HCT116 (cell line): ENCODE data around the gene RNF39. TPM values are rescaled to one million over a fixed set of nuclear protein-coding genes. Genes with fewer than 3 reads are reported as not detected.

Experiments used
- ATAC-seq: fragments of 200-7000 bp; cut with Tn5 transposase; 2 replicates; pipeline ENCODE4 v1.9.1; 2020; ENCODE audit warnings: mild to moderate bottlenecking, moderate library complexity
- BruUV-seq: library from RNA; stranded (reverse); fragments of 400-500 nt; replicated peaks from 2 replicates; lab custom pipeline; 2021; lab: Mats Ljungman, UMichigan
- CTCF ChIA-PET: fragments of 300-600 bp; sonication (Branson Sonifier 250); formaldehyde crosslinking; loops from one replicate; lab custom pipeline; 2021; ENCODE audit warnings: antibody characterized with exemption; lab: Charles Lee
- POLR2A ChIA-PET: fragments of 300-600, 350-600 bp; sonication (Branson Sonifier 250); formaldehyde crosslinking; loops from one replicate; lab custom pipeline; 2021; ENCODE audit warnings: antibody characterized with exemption; lab: Charles Lee
- RAD21 ChIA-PET, 2 experiments: fragments of 300-600 bp; sonication (Branson Sonifier 250); formaldehyde crosslinking; loops; one replicate each; lab custom pipeline; 2023; ENCODE audit warnings: low total read pairs in 2 of 2; ENCODE audit not compliant: uncharacterized antibody in 2 of 2, unreplicated experiment in 2 of 2, low non-redundant PET in 1 of 2; lab: Charles Lee
- DNase-seq: peaks from one replicate; pipeline ENCODE4 v3.0.0-alpha.2; 2010; ENCODE audit warnings: low read depth, low spot score
- H2AFZ ChIP-seq: fragments of 200-600 bp; shearing (Covaris generic), sonication (generic); 2 replicates; pipeline ENCODE4 v1.6.1; 2017; ENCODE audit warnings: low read depth, mixed run types, mixed read lengths, antibody characterized with exemption, low read length; ENCODE audit not compliant: poor library complexity, severe bottlenecking
- H3K27ac ChIP-seq: 2 replicates; pipeline ENCODE4 v1.5.1; 2012; ENCODE audit warnings: low read depth, low read length
- H3K27me3 ChIP-seq: fragments of 200-600 bp; sonication (generic); 2 replicates; pipeline ENCODE4 v1.6.1; 2016; ENCODE audit warnings: mixed run types, low read length, mixed read lengths; ENCODE audit not compliant: insufficient read depth
- H3K36me3 ChIP-seq, 2 experiments: fragments of 200-500 bp in 1 of 2; fragments of 200-600 bp in 1 of 2; sonication (Bioruptor generic) in 1 of 2; sonication (generic) in 1 of 2; 2 replicates each; pipeline versions ENCODE4 v1.5.1 to v1.6.1; 2014 to 2016; ENCODE audit warnings: low read length in 2 of 2, inconsistent platforms in 1 of 2, mixed read lengths in 1 of 2, mixed run types in 1 of 2; ENCODE audit not compliant: insufficient read depth in 2 of 2, control insufficient read depth in 1 of 2
- H3K4me1 ChIP-seq, 2 experiments: fragments of 200-600 bp in 1 of 2; sonication (generic) in 1 of 2; 2 replicates each; pipeline versions ENCODE4 v1.5.1 to v1.6.1; 2012 to 2017; ENCODE audit warnings: low read length in 2 of 2, inconsistent platforms in 1 of 2, mild to moderate bottlenecking in 1 of 2, mixed read lengths in 1 of 2, mixed run types in 1 of 2, moderate library complexity in 1 of 2; ENCODE audit not compliant: insufficient read depth in 2 of 2, control insufficient read depth in 1 of 2
- H3K4me2 ChIP-seq: fragments of 200-600 bp; sonication (generic); 2 replicates; pipeline ENCODE4 v1.6.1; 2017; ENCODE audit warnings: mixed run types, low read length, mixed read lengths
- H3K4me3 ChIP-seq, 2 experiments: fragments of 200-600 bp in 1 of 2; sonication (generic) in 1 of 2; replicated peaks in 1 of 2; 2 replicates each; pipeline ENCODE4 v1.5.1; 2011 to 2016; ENCODE audit warnings: low read length in 2 of 2, control low read depth in 1 of 2, low read depth in 1 of 2, mild to moderate bottlenecking in 1 of 2, mixed read lengths in 1 of 2, mixed run types in 1 of 2
- H3K79me2 ChIP-seq: fragments of 200-600 bp; sonication (generic); 2 replicates; pipeline ENCODE4 v1.6.1; 2017; ENCODE audit warnings: mild to moderate bottlenecking, mixed run types, low read length, moderate library complexity, mixed read lengths; ENCODE audit not compliant: insufficient read depth
- H3K9ac ChIP-seq: fragments of 200-600 bp; sonication (generic); 2 replicates; pipeline ENCODE4 v1.6.1; 2016; ENCODE audit warnings: low read length, mixed read lengths
- H3K9me2 ChIP-seq: fragments of 200-600 bp; sonication (generic), shearing (Covaris generic); 2 replicates; pipeline ENCODE4 v1.6.1; 2017; ENCODE audit warnings: mixed run types, mild to moderate bottlenecking, moderate library complexity; ENCODE audit not compliant: insufficient read depth
- H3K9me3 ChIP-seq, 2 experiments: fragments of 200-500 bp in 1 of 2; fragments of 200-600 bp in 1 of 2; sonication (Bioruptor generic) in 1 of 2; sonication (generic) in 1 of 2; 2 replicates each; pipeline ENCODE4 v1.6.1; 2014 to 2017; ENCODE audit warnings: low read length in 2 of 2, mixed read lengths in 2 of 2, inconsistent platforms in 1 of 2, low read depth in 1 of 2, mild to moderate bottlenecking in 1 of 2, mixed run types in 1 of 2, moderate library complexity in 1 of 2; ENCODE audit not compliant: control insufficient read depth in 1 of 2, insufficient read depth in 1 of 2
- H4K20me1 ChIP-seq: fragments of 200-600 bp; sonication (generic), shearing (Covaris generic); 2 replicates; pipeline ENCODE4 v1.6.1; 2017; ENCODE audit warnings: mixed run types, mild to moderate bottlenecking, moderate library complexity; ENCODE audit not compliant: insufficient read depth
- CBX3 ChIP-seq: IDR thresholded peaks from 2 replicates; pipeline ENCODE4 v1.6.1; 2012; ENCODE audit warnings: low read depth
- CEBPB ChIP-seq: IDR thresholded peaks from 2 replicates; pipeline ENCODE4 v1.6.1; 2012; ENCODE audit warnings: low read depth
- EGR1 ChIP-seq: IDR thresholded peaks from 2 replicates; pipeline ENCODE4 v1.6.1; 2012; ENCODE audit warnings: low read depth
- EZH2 ChIP-seq: fragments of 200-600 bp; sonication (generic); IDR thresholded peaks from 2 replicates; pipeline ENCODE4 v1.6.1; 2017; ENCODE audit warnings: antibody characterized with exemption, mixed run types
- JUND ChIP-seq: IDR thresholded peaks from 2 replicates; pipeline ENCODE4 v1.6.1; 2012
- POLR2A ChIP-seq: IDR thresholded peaks from 2 replicates; pipeline ENCODE4 v1.7.0; 2011; ENCODE audit warnings: borderline replicate concordance; ENCODE audit not compliant: insufficient read depth, insufficient read length; ENCODE audit errors: extremely low read depth
- SIN3A ChIP-seq: IDR thresholded peaks from 2 replicates; pipeline ENCODE4 v1.6.1; 2012; ENCODE audit warnings: low read depth
- SP1 ChIP-seq: IDR thresholded peaks from 2 replicates; pipeline ENCODE4 v1.6.1; 2012; ENCODE audit warnings: low read depth
- SRF ChIP-seq: IDR thresholded peaks from 2 replicates; pipeline ENCODE4 v1.6.1; 2012; ENCODE audit warnings: low read depth
- YY1 ChIP-seq: IDR thresholded peaks from 2 replicates; pipeline ENCODE4 v1.6.1; 2011; ENCODE audit warnings: low read length, low read depth, moderate library complexity, mild to moderate bottlenecking; ENCODE audit not compliant: insufficient replicate concordance; ENCODE audit errors: extremely low read depth
- ZFX ChIP-seq: fragments of 450-650 bp; IDR thresholded peaks from 2 replicates; pipeline ENCODE4 v1.6.1; 2017
- intact Hi-C: fragments of 100-400 bp; cut with micrococcal nuclease; formaldehyde crosslinking; loops from 2 replicates; pipeline ENCODE4 v1.10.0; 2022
- total RNA-seq: library from RNA; stranded (reverse); gene quantifications from one replicate; pipeline ENCODE4 v1.2.1, GENCODE V29; 2021; ENCODE audit not compliant: unreplicated experiment
- TF ChIP-seq, protein P1 (sequence below), 3 experiments: fragments of 200-600 bp in 1 of 3; sonication (generic) in 1 of 3; IDR thresholded peaks in 2 of 3; conservative IDR thresholded peaks in 1 of 3; 2 replicates each; pipeline ENCODE4 v1.5.1; 2012 to 2017; ENCODE audit warnings: low read depth in 2 of 3, low read length in 2 of 3, antibody characterized with exemption in 1 of 3, borderline replicate concordance in 1 of 3, control low read depth in 1 of 3, mild to moderate bottlenecking in 1 of 3, mixed read lengths in 1 of 3, mixed run types in 1 of 3, moderate library complexity in 1 of 3; ENCODE audit not compliant: insufficient read depth in 1 of 3
- TF ChIP-seq, protein P2 (sequence below): IDR thresholded peaks from 2 replicates; pipeline ENCODE4 v1.6.1; 2011; ENCODE audit warnings: mild to moderate bottlenecking, low read length, moderate library complexity; ENCODE audit not compliant: insufficient replicate concordance; ENCODE audit errors: extremely low read depth
- TF ChIP-seq, protein P3 (sequence below): IDR thresholded peaks from 2 replicates; pipeline ENCODE4 v1.6.1; 2012
- TF ChIP-seq, protein P4 (sequence below): IDR thresholded peaks from 2 replicates; pipeline ENCODE4 v1.6.1; 2012

Gene RNF39
- total RNA-seq, 1 experiment from 2014 or later = 0.22 TPM

DNA sequence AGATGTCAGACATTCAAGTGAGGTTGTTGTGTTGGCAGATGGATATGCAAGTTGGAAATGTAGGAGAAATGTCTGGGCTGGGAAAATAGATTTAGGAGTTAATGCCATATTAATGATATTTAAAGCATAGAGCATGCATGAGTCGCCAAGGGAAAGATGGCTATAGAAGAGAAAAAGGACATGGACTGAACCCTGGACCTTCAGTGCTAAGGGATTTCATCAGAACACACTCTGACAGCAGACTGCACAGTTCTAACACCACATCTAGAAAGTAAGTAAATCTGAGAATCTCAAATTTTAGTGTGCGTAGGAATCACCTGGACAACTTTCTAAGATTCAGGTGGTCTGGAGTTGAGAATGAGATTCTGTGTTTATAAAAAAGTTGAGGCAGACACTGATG lies 31.8 kb downstream of the RNF39 start (continued):
- TF ChIP-seq, protein P1, sequence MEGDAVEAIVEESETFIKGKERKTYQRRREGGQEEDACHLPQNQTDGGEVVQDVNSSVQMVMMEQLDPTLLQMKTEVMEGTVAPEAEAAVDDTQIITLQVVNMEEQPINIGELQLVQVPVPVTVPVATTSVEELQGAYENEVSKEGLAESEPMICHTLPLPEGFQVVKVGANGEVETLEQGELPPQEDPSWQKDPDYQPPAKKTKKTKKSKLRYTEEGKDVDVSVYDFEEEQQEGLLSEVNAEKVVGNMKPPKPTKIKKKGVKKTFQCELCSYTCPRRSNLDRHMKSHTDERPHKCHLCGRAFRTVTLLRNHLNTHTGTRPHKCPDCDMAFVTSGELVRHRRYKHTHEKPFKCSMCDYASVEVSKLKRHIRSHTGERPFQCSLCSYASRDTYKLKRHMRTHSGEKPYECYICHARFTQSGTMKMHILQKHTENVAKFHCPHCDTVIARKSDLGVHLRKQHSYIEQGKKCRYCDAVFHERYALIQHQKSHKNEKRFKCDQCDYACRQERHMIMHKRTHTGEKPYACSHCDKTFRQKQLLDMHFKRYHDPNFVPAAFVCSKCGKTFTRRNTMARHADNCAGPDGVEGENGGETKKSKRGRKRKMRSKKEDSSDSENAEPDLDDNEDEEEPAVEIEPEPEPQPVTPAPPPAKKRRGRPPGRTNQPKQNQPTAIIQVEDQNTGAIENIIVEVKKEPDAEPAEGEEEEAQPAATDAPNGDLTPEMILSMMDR (IDR thresholded peaks at IDR 0.05 in 2 of 3, conservative IDR thresholded peaks at IDR 0.05 in 1 of 3; ENCODE audit: borderline replicate concordance in 1 of 3, insufficient read depth in 1 of 3, low read depth in 2 of 3, low read length in 2 of 3) = no peak
- TF ChIP-seq, all 23 proteins: peak for 0

DNA sequence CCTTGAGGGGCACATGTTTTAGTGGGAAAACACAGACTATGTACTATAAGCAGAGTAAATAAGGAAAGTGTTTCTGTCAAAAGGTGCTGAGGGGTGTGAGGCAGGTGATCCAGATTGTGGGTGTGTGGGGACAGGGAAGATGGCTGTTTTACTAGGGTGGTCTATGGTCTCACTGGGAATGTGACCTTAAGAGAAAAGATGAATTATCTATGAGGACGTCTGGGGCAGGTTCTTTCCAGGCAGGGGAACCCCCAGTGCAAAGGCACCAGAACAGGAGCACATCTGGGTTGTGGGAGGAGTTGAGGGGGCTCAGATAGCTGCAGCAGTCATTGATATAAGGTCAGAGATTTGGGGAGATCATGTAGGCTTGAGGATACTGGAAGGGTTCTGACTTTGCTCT lies 32.7 kb downstream of the RNF39 start:
- ChIA-PET POLR2A (no interaction called here), RAD21 (no interaction called here), CTCF (no interaction called here)
- Histone ChIP-seq H3K9me3 (no peaks in the 10 kb centered on the region), H3K4me1 (no peaks in the 10 kb centered on the region), H3K79me2 (no peaks in the 10 kb centered on the region), H4K20me1 (no peaks in the 10 kb centered on the region), H3K27me3 (no peaks in the 10 kb centered on the region), H3K9ac (no peak overlapping the region), H3K36me3 (no peaks in the 10 kb centered on the region), H3K4me2 (no peak overlapping the region), H3K9me2 (no peaks in the 10 kb centered on the region), H3K27ac (no peak overlapping the region), H2AFZ (no peak overlapping the region), H3K4me3 (no peak overlapping the region)
- TF ChIP-seq, protein P2, sequence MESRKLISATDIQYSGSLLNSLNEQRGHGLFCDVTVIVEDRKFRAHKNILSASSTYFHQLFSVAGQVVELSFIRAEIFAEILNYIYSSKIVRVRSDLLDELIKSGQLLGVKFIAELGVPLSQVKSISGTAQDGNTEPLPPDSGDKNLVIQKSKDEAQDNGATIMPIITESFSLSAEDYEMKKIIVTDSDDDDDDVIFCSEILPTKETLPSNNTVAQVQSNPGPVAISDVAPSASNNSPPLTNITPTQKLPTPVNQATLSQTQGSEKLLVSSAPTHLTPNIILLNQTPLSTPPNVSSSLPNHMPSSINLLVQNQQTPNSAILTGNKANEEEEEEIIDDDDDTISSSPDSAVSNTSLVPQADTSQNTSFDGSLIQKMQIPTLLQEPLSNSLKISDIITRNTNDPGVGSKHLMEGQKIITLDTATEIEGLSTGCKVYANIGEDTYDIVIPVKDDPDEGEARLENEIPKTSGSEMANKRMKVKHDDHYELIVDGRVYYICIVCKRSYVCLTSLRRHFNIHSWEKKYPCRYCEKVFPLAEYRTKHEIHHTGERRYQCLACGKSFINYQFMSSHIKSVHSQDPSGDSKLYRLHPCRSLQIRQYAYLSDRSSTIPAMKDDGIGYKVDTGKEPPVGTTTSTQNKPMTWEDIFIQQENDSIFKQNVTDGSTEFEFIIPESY = no peak
- TF ChIP-seq SRF = no peak
- TF ChIP-seq EZH2 = no peak
- TF ChIP-seq EGR1 = no peak
- no peak for TF ChIP-seq SP1
- no peak for TF ChIP-seq SIN3A
- no peak for TF ChIP-seq YY1
- TF ChIP-seq CBX3 = no peak
- TF ChIP-seq, protein P1 (IDR thresholded peaks at IDR 0.05 in 2 of 3, conservative IDR thresholded peaks at IDR 0.05 in 1 of 3; ENCODE audit: borderline replicate concordance in 1 of 3, insufficient read depth in 1 of 3, low read depth in 2 of 3, low read length in 2 of 3) = no peak
- TF ChIP-seq, protein P3, sequence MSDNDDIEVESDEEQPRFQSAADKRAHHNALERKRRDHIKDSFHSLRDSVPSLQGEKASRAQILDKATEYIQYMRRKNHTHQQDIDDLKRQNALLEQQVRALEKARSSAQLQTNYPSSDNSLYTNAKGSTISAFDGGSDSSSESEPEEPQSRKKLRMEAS = no peak
- TF ChIP-seq CEBPB = no peak
- TF ChIP-seq ZFX = no peak
- TF ChIP-seq, protein P4, sequence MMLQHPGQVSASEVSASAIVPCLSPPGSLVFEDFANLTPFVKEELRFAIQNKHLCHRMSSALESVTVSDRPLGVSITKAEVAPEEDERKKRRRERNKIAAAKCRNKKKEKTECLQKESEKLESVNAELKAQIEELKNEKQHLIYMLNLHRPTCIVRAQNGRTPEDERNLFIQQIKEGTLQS = no peak
- no peak for TF ChIP-seq JUND
- TF ChIP-seq POLR2A = no peak
- DNase-seq (no peak), ATAC-seq (no peak)
- BruUV-seq = no TSS peak
- intact Hi-C loops = no loop called here
